SK-N-SH treated with all-trans-retinoic acid at 6 μM for 48 hours (cell line): ENCODE measurements around the gene TPK1.
"Not testable (repeated sequence)": the region's sequence is repeated elsewhere in the genome, so short reads cannot be mapped to it uniquely, and the experiment has no call there.

Source experiments
- ATAC-seq: fragments of 200-7000 bp; cut with Tn5 transposase; 3 replicates; pipeline ENCODE4 v1.9.1; 2020; ENCODE audit warnings: mild to moderate bottlenecking, moderate library complexity
- ARNTL ChIP-seq: fragments of 450-650 bp; formaldehyde crosslinking; IDR thresholded peaks from 2 replicates; pipeline ENCODE4 v1.5.0; 2020; ENCODE audit warnings: low read depth, mild to moderate bottlenecking, moderate library complexity, borderline replicate concordance
- BACH2 ChIP-seq: fragments of 250-450 bp; sonication (Bioruptor Pico); IDR thresholded peaks from 2 replicates; pipeline ENCODE4 v1.9.0; 2021; ENCODE audit warnings: mild to moderate bottlenecking, borderline replicate concordance
- CREB5 ChIP-seq: fragments of 250-450 bp; sonication (Bioruptor Pico); IDR thresholded peaks from 2 replicates; pipeline ENCODE4 v1.5.1; 2020; ENCODE audit warnings: low read depth, mild to moderate bottlenecking, moderate library complexity
- CSDC2 ChIP-seq: fragments of 250-450 bp; sonication (Bioruptor Pico); IDR thresholded peaks from 2 replicates; pipeline ENCODE4 v1.5.0; 2020; ENCODE audit warnings: mild to moderate bottlenecking, moderate library complexity
- ESRRG ChIP-seq: fragments of 250-450 bp; sonication (Bioruptor Pico); IDR thresholded peaks from 2 replicates; pipeline ENCODE4 v1.6.1; 2021; ENCODE audit warnings: mild to moderate bottlenecking
- GLIS3 ChIP-seq: fragments of 250-450 bp; sonication (Bioruptor Pico); IDR thresholded peaks from 2 replicates; pipeline ENCODE4 v1.5.0; 2020; ENCODE audit warnings: mild to moderate bottlenecking, moderate library complexity
- ISL1 ChIP-seq: fragments of 250-450 bp; sonication (Bioruptor Pico); IDR thresholded peaks from 2 replicates; pipeline ENCODE4 v2.1.2; 2022; ENCODE audit warnings: mild to moderate bottlenecking, moderate library complexity
- OSR1 ChIP-seq: fragments of 250-450 bp; sonication (Bioruptor Pico); IDR thresholded peaks from 2 replicates; pipeline ENCODE4 v1.8.0; 2022; ENCODE audit warnings: moderate library complexity, mild to moderate bottlenecking, inconsistent platforms
- POU6F1 ChIP-seq: fragments of 250-450 bp; sonication (Bioruptor Pico); IDR thresholded peaks from 2 replicates; pipeline ENCODE4 v1.8.0; 2021; ENCODE audit warnings: low read depth, mild to moderate bottlenecking, moderate library complexity, borderline replicate concordance
- RARB ChIP-seq: fragments of 250-450 bp; sonication (Bioruptor Pico); IDR thresholded peaks from 2 replicates; pipeline ENCODE4 v1.8.0; 2021; ENCODE audit warnings: mild to moderate bottlenecking, moderate library complexity
- SNAI2 ChIP-seq: fragments of 250-450 bp; sonication (Bioruptor Pico); IDR thresholded peaks from 2 replicates; pipeline ENCODE4 v1.5.0; 2020; ENCODE audit warnings: mild to moderate bottlenecking, moderate library complexity
- TCF4 ChIP-seq: fragments of 250-450 bp; sonication (Bioruptor Pico); IDR thresholded peaks from 2 replicates; pipeline ENCODE4 v1.8.0; 2021; ENCODE audit warnings: mild to moderate bottlenecking, moderate library complexity, borderline replicate concordance
- TOX ChIP-seq: fragments of 250-450 bp; sonication (Bioruptor Pico); IDR thresholded peaks from 2 replicates; pipeline ENCODE4 v1.8.0; 2021; ENCODE audit warnings: mild to moderate bottlenecking, moderate library complexity, borderline replicate concordance
- ZC3H10 ChIP-seq: fragments of 250-450 bp; sonication (Bioruptor Pico); IDR thresholded peaks from 2 replicates; pipeline ENCODE4 v1.5.1; 2021; ENCODE audit warnings: mild to moderate bottlenecking, moderate library complexity
- ZFP3 ChIP-seq: fragments of 250-450 bp; sonication (Bioruptor Pico); IDR thresholded peaks from 2 replicates; pipeline ENCODE4 v1.5.0; 2020; ENCODE audit warnings: mild to moderate bottlenecking, moderate library complexity
- ZFP30 ChIP-seq: fragments of 450-650 bp; formaldehyde crosslinking; IDR thresholded peaks from 2 replicates; pipeline ENCODE4 v1.5.0; 2022; ENCODE audit warnings: mild to moderate bottlenecking, moderate library complexity
- ZNF565 ChIP-seq: fragments of 450-650 bp; formaldehyde crosslinking; conservative IDR thresholded peaks from 2 replicates; pipeline ENCODE4 v1.5.0; 2020; ENCODE audit warnings: low read depth, mild to moderate bottlenecking, moderate library complexity
- ZNF70 ChIP-seq: fragments of 450-650 bp; formaldehyde crosslinking; IDR thresholded peaks from 2 replicates; pipeline ENCODE4 v1.5.0; 2020; ENCODE audit warnings: mild to moderate bottlenecking, moderate library complexity
- ZNF8 ChIP-seq: fragments of 450-650 bp; formaldehyde crosslinking; IDR thresholded peaks from 2 replicates; pipeline ENCODE4 v1.5.0; 2020; ENCODE audit warnings: mild to moderate bottlenecking, moderate library complexity
- TF ChIP-seq, protein P1 (sequence below): fragments of 250-450 bp; sonication (Bioruptor Pico); IDR thresholded peaks from 2 replicates; pipeline ENCODE4 v1.5.1; 2021; ENCODE audit warnings: mild to moderate bottlenecking, moderate library complexity
- TF ChIP-seq, protein P2 (sequence below): fragments of 250-450 bp; sonication (Bioruptor Pico); IDR thresholded peaks from 2 replicates; pipeline ENCODE4 v1.5.0; 2020; ENCODE audit warnings: mild to moderate bottlenecking, moderate library complexity
- TF ChIP-seq, protein P3 (sequence below): fragments of 250-450 bp; sonication (Bioruptor Pico); IDR thresholded peaks from 2 replicates; pipeline ENCODE4 v1.8.0; 2020; ENCODE audit warnings: mild to moderate bottlenecking, moderate library complexity, borderline replicate concordance

The TPK1 gene

GRCh38 chr7:144418931-144419330, 416.9 kb downstream of the TPK1 start:
- not testable (repeated sequence) for ATAC-seq

GRCh38 chr7:144416341-144416740, 419.5 kb downstream of the TPK1 start:
- no peak for TF ChIP-seq BACH2
- TF ChIP-seq ESRRG (CRISPR knock-in tag), result no peak
- no peak for TF ChIP-seq ZFP3
- no peak for TF ChIP-seq SNAI2 (CRISPR knock-in tag)
- no peak for TF ChIP-seq ZNF70 (CRISPR knock-in tag)
- TF ChIP-seq TCF4, result no peak
- TF ChIP-seq RARB, result no peak
- TF ChIP-seq ISL1, result no peak
- TF ChIP-seq POU6F1, result no peak
- TF ChIP-seq, protein P1, sequence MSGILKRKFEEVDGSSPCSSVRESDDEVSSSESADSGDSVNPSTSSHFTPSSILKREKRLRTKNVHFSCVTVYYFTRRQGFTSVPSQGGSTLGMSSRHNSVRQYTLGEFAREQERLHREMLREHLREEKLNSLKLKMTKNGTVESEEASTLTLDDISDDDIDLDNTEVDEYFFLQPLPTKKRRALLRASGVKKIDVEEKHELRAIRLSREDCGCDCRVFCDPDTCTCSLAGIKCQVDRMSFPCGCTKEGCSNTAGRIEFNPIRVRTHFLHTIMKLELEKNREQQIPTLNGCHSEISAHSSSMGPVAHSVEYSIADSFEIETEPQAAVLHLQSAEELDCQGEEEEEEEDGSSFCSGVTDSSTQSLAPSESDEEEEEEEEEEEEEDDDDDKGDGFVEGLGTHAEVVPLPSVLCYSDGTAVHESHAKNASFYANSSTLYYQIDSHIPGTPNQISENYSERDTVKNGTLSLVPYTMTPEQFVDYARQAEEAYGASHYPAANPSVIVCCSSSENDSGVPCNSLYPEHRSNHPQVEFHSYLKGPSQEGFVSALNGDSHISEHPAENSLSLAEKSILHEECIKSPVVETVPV (CRISPR knock-in tag), result no peak
- TF ChIP-seq, protein P2, sequence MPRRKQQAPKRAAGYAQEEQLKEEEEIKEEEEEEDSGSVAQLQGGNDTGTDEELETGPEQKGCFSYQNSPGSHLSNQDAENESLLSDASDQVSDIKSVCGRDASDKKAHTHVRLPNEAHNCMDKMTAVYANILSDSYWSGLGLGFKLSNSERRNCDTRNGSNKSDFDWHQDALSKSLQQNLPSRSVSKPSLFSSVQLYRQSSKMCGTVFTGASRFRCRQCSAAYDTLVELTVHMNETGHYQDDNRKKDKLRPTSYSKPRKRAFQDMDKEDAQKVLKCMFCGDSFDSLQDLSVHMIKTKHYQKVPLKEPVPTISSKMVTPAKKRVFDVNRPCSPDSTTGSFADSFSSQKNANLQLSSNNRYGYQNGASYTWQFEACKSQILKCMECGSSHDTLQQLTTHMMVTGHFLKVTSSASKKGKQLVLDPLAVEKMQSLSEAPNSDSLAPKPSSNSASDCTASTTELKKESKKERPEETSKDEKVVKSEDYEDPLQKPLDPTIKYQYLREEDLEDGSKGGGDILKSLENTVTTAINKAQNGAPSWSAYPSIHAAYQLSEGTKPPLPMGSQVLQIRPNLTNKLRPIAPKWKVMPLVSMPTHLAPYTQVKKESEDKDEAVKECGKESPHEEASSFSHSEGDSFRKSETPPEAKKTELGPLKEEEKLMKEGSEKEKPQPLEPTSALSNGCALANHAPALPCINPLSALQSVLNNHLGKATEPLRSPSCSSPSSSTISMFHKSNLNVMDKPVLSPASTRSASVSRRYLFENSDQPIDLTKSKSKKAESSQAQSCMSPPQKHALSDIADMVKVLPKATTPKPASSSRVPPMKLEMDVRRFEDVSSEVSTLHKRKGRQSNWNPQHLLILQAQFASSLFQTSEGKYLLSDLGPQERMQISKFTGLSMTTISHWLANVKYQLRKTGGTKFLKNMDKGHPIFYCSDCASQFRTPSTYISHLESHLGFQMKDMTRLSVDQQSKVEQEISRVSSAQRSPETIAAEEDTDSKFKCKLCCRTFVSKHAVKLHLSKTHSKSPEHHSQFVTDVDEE (CRISPR knock-in tag), result no peak
- TF ChIP-seq OSR1 (CRISPR knock-in tag), result no peak
- TF ChIP-seq CREB5 (CRISPR knock-in tag), result no peak
- no peak for TF ChIP-seq ZNF565
- no peak for TF ChIP-seq ZNF8
- TF ChIP-seq, protein P3, sequence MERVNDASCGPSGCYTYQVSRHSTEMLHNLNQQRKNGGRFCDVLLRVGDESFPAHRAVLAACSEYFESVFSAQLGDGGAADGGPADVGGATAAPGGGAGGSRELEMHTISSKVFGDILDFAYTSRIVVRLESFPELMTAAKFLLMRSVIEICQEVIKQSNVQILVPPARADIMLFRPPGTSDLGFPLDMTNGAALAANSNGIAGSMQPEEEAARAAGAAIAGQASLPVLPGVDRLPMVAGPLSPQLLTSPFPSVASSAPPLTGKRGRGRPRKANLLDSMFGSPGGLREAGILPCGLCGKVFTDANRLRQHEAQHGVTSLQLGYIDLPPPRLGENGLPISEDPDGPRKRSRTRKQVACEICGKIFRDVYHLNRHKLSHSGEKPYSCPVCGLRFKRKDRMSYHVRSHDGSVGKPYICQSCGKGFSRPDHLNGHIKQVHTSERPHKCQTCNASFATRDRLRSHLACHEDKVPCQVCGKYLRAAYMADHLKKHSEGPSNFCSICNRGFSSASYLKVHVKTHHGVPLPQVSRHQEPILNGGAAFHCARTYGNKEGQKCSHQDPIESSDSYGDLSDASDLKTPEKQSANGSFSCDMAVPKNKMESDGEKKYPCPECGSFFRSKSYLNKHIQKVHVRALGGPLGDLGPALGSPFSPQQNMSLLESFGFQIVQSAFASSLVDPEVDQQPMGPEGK, result no peak
- TF ChIP-seq ZC3H10 (CRISPR knock-in tag), result no peak
- no peak for TF ChIP-seq ZFP30 (CRISPR knock-in tag)
- no peak for ATAC-seq

- TF ChIP-seq ZC3H10 (CRISPR knock-in tag) (no peak), TOX (CRISPR knock-in tag) (no peak), ZNF565 (no peak), TCF4 (no peak), POU6F1 (no peak), GLIS3 (CRISPR knock-in tag) (no peak), ZFP30 (CRISPR knock-in tag) (no peak), ZFP3 (no peak), ARNTL (CRISPR knock-in tag) (no peak), SNAI2 (CRISPR knock-in tag) (no peak), ISL1 (no peak), CSDC2 (no peak)
- TF ChIP-seq, protein P1 (CRISPR knock-in tag), result no peak
- ATAC-seq, result no peak
These were observed 420.0 kb downstream of the TPK1 start for GRCh38 chr7:144415858-144416257.
